Transverse colon (tissue), 4 donors: ENCODE results near the gene CCDC9B. TPM values are rescaled to one million over a fixed set of nuclear protein-coding genes. Genes with fewer than 3 reads are reported as not detected.

Experiments
- DNase-seq: peaks from one replicate; pipeline ENCODE4 v3.0.0-alpha.2; 2019
- H3K27ac ChIP-seq, 4 donors: fragments of 200-600 bp; sonication (generic); 2 replicates each; pipeline ENCODE4 v1.5.1; 2016 to 2018; ENCODE audit warnings: inconsistent platforms in 4 of 4
- H3K27me3 ChIP-seq: fragments of 200-600 bp; sonication (generic); 2 replicates; pipeline ENCODE4 v1.5.1; 2017; ENCODE audit warnings: inconsistent platforms
- H3K36me3 ChIP-seq, 4 donors: fragments of 200-600 bp; sonication (generic); 2 replicates each; pipeline ENCODE4 v1.5.1; 2017 to 2019; ENCODE audit warnings: inconsistent platforms in 4 of 4
- H3K4me1 ChIP-seq, 4 donors: fragments of 200-600 bp; sonication (generic); 2 replicates each; pipeline ENCODE4 v1.5.1; 2017 to 2020; ENCODE audit warnings: inconsistent platforms in 4 of 4
- H3K4me3 ChIP-seq, 4 donors: fragments of 200-600 bp; sonication (generic); 1 replicate in 1 of 4; 2 replicates in 3 of 4; pipeline versions ENCODE4 v1.5.1 to v1.6.1; 2017 to 2019; ENCODE audit warnings: inconsistent platforms in 4 of 4
- H3K9me3 ChIP-seq, 2 donors: fragments of 200-600 bp; sonication (generic); 2 replicates each; pipeline ENCODE4 v1.5.1; 2017 to 2019; ENCODE audit warnings: inconsistent platforms in 2 of 2
- CTCF ChIP-seq, 5 experiments: fragments of 200-600 bp in 3 of 5; fragments of 450-650 bp in 2 of 5; sonication (generic) in 3 of 5; IDR thresholded peaks; 1 replicate in 2 of 5; 2 replicates in 3 of 5; pipeline ENCODE4 v1.5.1; 2016 to 2017; ENCODE audit warnings: antibody characterized with exemption in 5 of 5, inconsistent platforms in 3 of 5, mild to moderate bottlenecking in 2 of 5, moderate library complexity in 1 of 5
- EP300 ChIP-seq: sonication (generic); formaldehyde crosslinking; IDR thresholded peaks from one replicate; pipeline ENCODE4 v1.6.1; 2017; ENCODE audit warnings: antibody characterized with exemption, low read depth
- POLR2A ChIP-seq: fragments of 450-650 bp; IDR thresholded peaks from one replicate; pipeline ENCODE4 v1.6.1; 2016; ENCODE audit warnings: antibody characterized with exemption, mild to moderate bottlenecking, moderate library complexity
- POLR2AphosphoS5 ChIP-seq, 3 donors: sonication (generic); formaldehyde crosslinking; IDR thresholded peaks; one replicate each; pipeline ENCODE4 v1.6.1; 2016; ENCODE audit warnings: antibody characterized with exemption in 3 of 3
- WGBS, 2 donors: methylation state at CpG; one replicate each; pipeline ENCODE4 v1.1.5; 2018; ENCODE audit warnings: low coverage in 1 of 2; 5-methylcytosine and 5-hydroxymethylcytosine counted together
- in situ Hi-C, 4 donors: fragments of 200-750 bp; cut with MboI; loops; one replicate each; pipeline versions ENCODE4 v1.15.0 to v1.15.1; 2017; ENCODE audit warnings: low sequenced_read_pairs in 3 of 4, low pct_ligation_motif_present in 1 of 4, low pct_unique_long_range_greater_than_20kb in 1 of 4
- intact Hi-C: fragments of 100-400 bp; cut with DNase I; formaldehyde crosslinking; loops from one replicate; pipeline ENCODE4 v1.15.1; 2023; ENCODE audit warnings: low total_unique reads
- total RNA-seq, 4 donors: library from RNA; depleted of rRNA; stranded (reverse); fragments of >200 nt; gene quantifications; one replicate each; pipeline ENCODE4 v1.1.0, GENCODE V29; 2016

CCDC9B gene
- total RNA-seq, 4 donors from 2014 or later = 22.0 to 49.4 (median 36.9) TPM

- intact Hi-C loops = no loop called here
- Histone ChIP-seq H3K4me3 (peak overlapping the region in 2 of 4 donors; percentile 7 to 44), H3K27me3 (no peaks in the 10 kb centered on the region), H3K4me1 (peaks cover 0 to 24% (median 0%) of the 10 kb centered on the region in 4 donors), H3K27ac (peak overlapping the region; percentile 65 to 84 (median 80)), H3K9me3 (no peaks in the 10 kb centered on the region), H3K36me3 (no peaks in the 10 kb centered on the region)
- TF ChIP-seq POLR2AphosphoS5 (IDR thresholded peaks at IDR 0.05) (no peak), CTCF (IDR thresholded peaks at IDR 0.05) (no peak), EP300 (no peak), POLR2A (no peak)
- in situ Hi-C loops = loop anchor here in 1 of 4 donors (25.0 kb wide), 1 partner anchor 105 kb away; the partner anchor contains the start of gene IVD
- 66% methylated on average over 7 of the region's 7 CpGs; no CpG with 5 or more reads in 1 of the 2 donors for WGBS, 2 donors
- no peak for DNase-seq
Measured at GRCh38 chr15:40306908-40307307, 33.8 kb downstream of the CCDC9B start.

- DNase-seq = no peak
- H3K27ac ChIP-seq = peak overlapping the region in 2 of 4 donors; percentile 65 to 83
- WGBS, 2 donors = 74% methylated on average over 5 of the region's 5 CpGs; no CpG with 5 or more reads in 1 of the 2 donors
Measured at GRCh38 chr15:40306371-40306770, 34.4 kb downstream of the CCDC9B start.

DNA sequence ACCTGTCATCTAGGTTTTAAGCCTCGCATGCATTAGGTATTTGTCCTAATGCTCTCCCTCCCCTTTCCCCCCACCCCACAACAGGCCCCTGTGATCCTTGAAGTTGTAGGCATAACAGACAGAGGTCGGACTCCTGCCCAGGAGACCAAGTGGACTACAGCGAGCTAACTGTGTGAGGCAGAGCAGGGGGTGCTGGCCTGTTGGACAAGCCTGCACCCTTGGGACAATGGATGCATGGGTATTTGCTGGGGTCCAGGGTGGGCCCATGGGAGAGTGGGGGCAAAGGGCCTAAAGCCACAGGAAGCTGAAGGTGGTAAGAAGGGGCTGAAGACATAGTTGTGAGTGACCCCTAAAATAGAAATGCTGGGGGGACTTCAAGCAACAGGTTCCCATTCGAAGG is 35.5 kb downstream of the CCDC9B start:
- no peaks in the 10 kb centered on the region for H3K27me3 ChIP-seq
- peaks cover 0 to 24% (median 0%) of the 10 kb centered on the region in 4 donors for H3K4me1 ChIP-seq
- WGBS, 2 donors = 87 to 100% methylated on average over 1 to 4 of the region's 4 CpGs
- intact Hi-C loops = no loop called here
- no peak overlapping the region for H3K27ac ChIP-seq
- no peak for DNase-seq
- no peaks in the 10 kb centered on the region for H3K36me3 ChIP-seq
- H3K4me3 ChIP-seq = no peak overlapping the region
- no peak for TF ChIP-seq POLR2A
- TF ChIP-seq CTCF (IDR thresholded peaks at IDR 0.05) = no peak
- no peak for TF ChIP-seq EP300
- no peak for TF ChIP-seq POLR2AphosphoS5 (IDR thresholded peaks at IDR 0.05)
- in situ Hi-C loops = loop anchor here in 1 of 4 donors (25.0 kb wide), 1 partner anchor 107 kb away; the partner anchor contains the start of gene IVD
- H3K9me3 ChIP-seq = no peaks in the 10 kb centered on the region

More at GRCh38 chr15:40306371-40306770, 34.4 kb downstream of the CCDC9B start:
- Histone ChIP-seq H3K9me3 (no peaks in the 10 kb centered on the region), H3K27me3 (no peaks in the 10 kb centered on the region), H3K4me1 (peaks cover 0 to 24% (median 0%) of the 10 kb centered on the region in 4 donors), H3K36me3 (no peaks in the 10 kb centered on the region), H3K4me3 (peak overlapping the region in 2 of 4 donors; percentile 7 to 44)
- intact Hi-C loops (no loop called here), in situ Hi-C loops (loop anchor here in 1 of 4 donors (25.0 kb wide), 1 partner anchor 106 kb away; the partner anchor contains the start of gene IVD)
- TF ChIP-seq EP300 = no peak
- no peak for TF ChIP-seq CTCF (IDR thresholded peaks at IDR 0.05)
- no peak for TF ChIP-seq POLR2AphosphoS5 (IDR thresholded peaks at IDR 0.05)
- TF ChIP-seq POLR2A = no peak

- peaks cover 0 to 15% (median 0%) of the 10 kb centered on the region in 4 donors for H3K4me1 ChIP-seq
- DNase-seq = no peak
- intact Hi-C loops (no loop called here), in situ Hi-C loops (loop anchor here in 1 of 4 donors (25.0 kb wide), 1 partner anchor 109 kb away; the partner anchor contains the start of gene IVD)
- WGBS, 2 donors = 94% methylated on average over 2 of the region's 2 CpGs; no CpG with 5 or more reads in 1 of the 2 donors
- H3K9me3 ChIP-seq = no peaks in the 10 kb centered on the region
- no peak for TF ChIP-seq POLR2A
- no peak for TF ChIP-seq CTCF (IDR thresholded peaks at IDR 0.05)
- TF ChIP-seq POLR2AphosphoS5 (IDR thresholded peaks at IDR 0.05) = no peak
- no peak for TF ChIP-seq EP300
- H3K27ac ChIP-seq = no peak overlapping the region
- H3K4me3 ChIP-seq = no peak overlapping the region
- no peaks in the 10 kb centered on the region for H3K27me3 ChIP-seq
- H3K36me3 ChIP-seq = no peaks in the 10 kb centered on the region
Measured at GRCh38 chr15:40303576-40303975, 37.2 kb downstream of the CCDC9B start.
